ENCODE measurements around the gene ARPIN. TPM values are rescaled to one million over a fixed set of nuclear protein-coding genes. Genes with fewer than 3 reads are reported as not detected.

The ARPIN gene
- total RNA-seq, 2 donors from 2014 or later = 8.3 to 11.8 TPM

DNA sequence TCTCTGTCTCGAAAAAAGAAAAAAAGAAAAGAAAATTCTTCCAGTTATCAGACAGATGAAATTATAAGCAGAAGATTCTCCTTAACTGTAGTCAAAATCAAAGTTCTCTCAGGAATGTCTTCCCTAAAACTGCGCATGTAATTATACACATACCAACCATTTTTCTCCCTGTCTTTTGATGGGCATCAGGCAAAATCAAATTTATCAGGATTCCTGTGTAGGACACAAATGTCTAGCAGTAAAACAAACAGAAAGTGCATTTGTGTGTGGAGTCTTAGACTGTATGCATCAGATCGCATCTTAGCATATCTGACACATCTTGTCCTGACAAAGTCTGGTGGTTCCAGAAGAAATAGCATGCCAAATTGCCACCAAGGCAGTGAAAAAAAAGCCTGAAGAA is 3.9 kb upstream of the ARPIN start:
- DNase-seq (ENCODE audit: low spot score) = no peak
- TF ChIP-seq, protein P1, sequence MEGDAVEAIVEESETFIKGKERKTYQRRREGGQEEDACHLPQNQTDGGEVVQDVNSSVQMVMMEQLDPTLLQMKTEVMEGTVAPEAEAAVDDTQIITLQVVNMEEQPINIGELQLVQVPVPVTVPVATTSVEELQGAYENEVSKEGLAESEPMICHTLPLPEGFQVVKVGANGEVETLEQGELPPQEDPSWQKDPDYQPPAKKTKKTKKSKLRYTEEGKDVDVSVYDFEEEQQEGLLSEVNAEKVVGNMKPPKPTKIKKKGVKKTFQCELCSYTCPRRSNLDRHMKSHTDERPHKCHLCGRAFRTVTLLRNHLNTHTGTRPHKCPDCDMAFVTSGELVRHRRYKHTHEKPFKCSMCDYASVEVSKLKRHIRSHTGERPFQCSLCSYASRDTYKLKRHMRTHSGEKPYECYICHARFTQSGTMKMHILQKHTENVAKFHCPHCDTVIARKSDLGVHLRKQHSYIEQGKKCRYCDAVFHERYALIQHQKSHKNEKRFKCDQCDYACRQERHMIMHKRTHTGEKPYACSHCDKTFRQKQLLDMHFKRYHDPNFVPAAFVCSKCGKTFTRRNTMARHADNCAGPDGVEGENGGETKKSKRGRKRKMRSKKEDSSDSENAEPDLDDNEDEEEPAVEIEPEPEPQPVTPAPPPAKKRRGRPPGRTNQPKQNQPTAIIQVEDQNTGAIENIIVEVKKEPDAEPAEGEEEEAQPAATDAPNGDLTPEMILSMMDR (IDR thresholded peaks at IDR 0.05) = no peak
- no peak overlapping the region for H3K27ac ChIP-seq
- no peak overlapping the region for H3K4me3 ChIP-seq
- H3K36me3 ChIP-seq = no peaks in the 10 kb centered on the region
- H3K9me3 ChIP-seq = no peaks in the 10 kb centered on the region
- no peaks in the 10 kb centered on the region for H3K27me3 ChIP-seq
- peaks cover 0 to 13% of the 10 kb centered on the region in 2 donors for H3K4me1 ChIP-seq

DNA sequence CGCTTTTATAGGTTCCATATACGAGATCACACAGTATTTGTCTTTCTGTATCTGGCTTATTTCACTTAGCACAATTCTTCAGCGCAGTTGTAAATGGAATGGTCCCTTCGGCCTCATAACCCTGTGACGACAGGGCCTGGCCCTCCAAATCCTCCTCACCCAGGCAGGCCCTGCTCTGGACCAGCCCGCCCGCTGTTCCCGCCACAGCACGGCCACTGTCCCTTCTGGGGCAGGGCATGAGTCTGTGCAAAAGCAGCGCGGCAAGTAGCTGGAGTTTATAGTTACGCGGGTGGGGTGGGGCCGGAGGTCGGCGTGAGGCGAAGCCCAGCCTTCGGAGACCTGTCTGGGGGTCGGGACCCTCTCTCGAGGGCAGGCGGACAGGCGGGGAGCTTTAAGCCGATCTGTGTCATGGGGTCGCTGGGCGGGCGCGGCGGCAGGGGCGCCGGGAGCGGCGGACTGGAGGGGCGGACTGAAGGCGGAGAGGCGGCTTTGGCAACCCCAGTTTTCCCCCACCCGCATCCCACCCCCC is 543 bp downstream of the ARPIN start:
- no peaks in the 10 kb centered on the region for H3K9me3 ChIP-seq
- TF ChIP-seq, protein P1 (IDR thresholded peaks at IDR 0.05) = no peak
- H3K27me3 ChIP-seq = no peaks in the 10 kb centered on the region
- peaks cover 5% of the 10 kb centered on the region for H3K36me3 ChIP-seq
- peak overlapping the region; percentile 58 to 84 for H3K27ac ChIP-seq
- peaks cover 0 to 16% of the 10 kb centered on the region in 2 donors for H3K4me1 ChIP-seq
- H3K4me3 ChIP-seq = peak overlapping the region; percentile 62 to 88
- DNase-seq (ENCODE audit: low spot score) = peak; percentile 66

GRCh38 chr15:89910891-89911626 is 1.7 kb downstream of the ARPIN start:
- Histone ChIP-seq H3K36me3 (peaks cover 9% of the 10 kb centered on the region), H3K27ac (no peak overlapping the region), H3K27me3 (no peaks in the 10 kb centered on the region), H3K4me3 (no peak overlapping the region), H3K4me1 (peaks cover 0 to 16% of the 10 kb centered on the region in 2 donors), H3K9me3 (no peaks in the 10 kb centered on the region)
- TF ChIP-seq, protein P1 (IDR thresholded peaks at IDR 0.05) = no peak
- DNase-seq (ENCODE audit: low spot score) = no peak

GRCh38 chr15:89909611-89910010 is 3.1 kb downstream of the ARPIN start:
- Histone ChIP-seq H3K36me3 (peaks cover 9% of the 10 kb centered on the region), H3K27me3 (no peaks in the 10 kb centered on the region), H3K27ac (no peak overlapping the region), H3K4me1 (peaks cover 0 to 16% of the 10 kb centered on the region in 2 donors), H3K4me3 (no peak overlapping the region), H3K9me3 (no peaks in the 10 kb centered on the region)
- TF ChIP-seq, protein P1 (IDR thresholded peaks at IDR 0.05) = no peak
- no peak for DNase-seq (ENCODE audit: low spot score)

- TF ChIP-seq, protein P1 (IDR thresholded peaks at IDR 0.05) = no peak
- no peaks in the 10 kb centered on the region for H3K9me3 ChIP-seq
- peaks cover 18% of the 10 kb centered on the region for H3K36me3 ChIP-seq
- H3K4me1 ChIP-seq = peaks cover 0 to 12% of the 10 kb centered on the region in 2 donors
- no peak overlapping the region for H3K4me3 ChIP-seq
- H3K27me3 ChIP-seq = no peaks in the 10 kb centered on the region
- no peak for DNase-seq (ENCODE audit: low spot score)
- no peak overlapping the region for H3K27ac ChIP-seq
Observed at GRCh38 chr15:89908226-89908625, 4.5 kb downstream of the ARPIN start.

Data from right atrium auricular region (tissue), 2 donors.